Fibroblast of skin of scalp (primary cell): ENCODE measurements around the gene FOXM1.
A peak's percentile ranks its signal among the peaks of the same experiment; 100 is the strongest.

ENCODE experiments used
- DNase-seq: peaks from one replicate; pipeline ENCODE4 v3.0.0-alpha.2; 2013

Gene FOXM1

GRCh38 chr12:2834581-2835491 lies 42.1 kb downstream of the FOXM1 start, which contains the start of gene NRIP2:
Gene NRIP2 (minus strand): TSS chr12:2835035. CDS start chr12:2834983, 52 bp downstream.
- DNase-seq: peak; percentile 58

- no peak for DNase-seq
Measured at GRCh38 chr12:2833810-2834209, 43.2 kb downstream of the FOXM1 start.

- DNase-seq: no peak
Measured at GRCh38 chr12:2833327-2833726, 43.6 kb downstream of the FOXM1 start.

- DNase-seq: no peak
Measured at GRCh38 chr12:2832550-2833127, 44.3 kb downstream of the FOXM1 start.

GRCh38 chr12:2829275-2829674 lies 47.7 kb downstream of the FOXM1 start:
- DNase-seq: no peak

DNA sequence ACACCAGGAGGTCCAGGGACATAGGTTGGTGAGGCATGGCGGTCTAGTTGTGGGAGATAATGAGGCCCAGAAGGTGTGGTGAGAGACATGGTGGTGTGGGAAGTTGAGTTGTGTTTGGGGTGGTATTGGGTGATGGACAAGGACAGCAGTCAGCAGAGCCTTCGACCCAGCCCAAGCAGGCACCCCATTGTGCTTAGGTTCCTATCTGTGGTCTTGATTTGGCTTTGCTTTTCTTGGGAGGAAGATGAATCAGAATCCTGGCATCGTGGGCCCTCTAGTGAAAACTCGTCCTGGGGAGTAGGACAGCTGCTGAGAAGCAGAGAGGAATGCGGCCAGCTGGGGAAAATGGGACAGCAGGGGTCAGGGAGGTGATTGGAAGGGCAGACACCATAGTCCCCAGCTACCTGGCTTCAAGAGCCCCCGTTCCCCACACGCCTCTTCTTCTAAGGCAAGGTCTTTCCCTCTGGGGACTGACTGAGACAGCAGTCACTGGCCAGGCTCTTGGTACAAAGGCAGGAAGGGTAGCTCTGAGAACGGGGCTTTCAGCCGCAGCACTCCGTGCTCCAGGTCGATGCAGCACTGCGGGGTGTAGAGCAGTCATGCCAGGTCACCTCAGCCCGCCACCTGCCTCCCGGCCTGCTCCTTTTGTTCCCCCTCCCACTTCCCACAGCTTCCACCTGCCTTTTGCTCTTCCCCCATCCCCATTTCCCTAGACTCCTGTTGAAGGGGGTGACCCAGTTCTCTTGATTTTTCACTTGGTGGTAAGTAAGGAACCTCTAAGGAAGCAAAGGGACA lies 50.1 kb downstream of the FOXM1 start:
- DNase-seq: no peak

DNA sequence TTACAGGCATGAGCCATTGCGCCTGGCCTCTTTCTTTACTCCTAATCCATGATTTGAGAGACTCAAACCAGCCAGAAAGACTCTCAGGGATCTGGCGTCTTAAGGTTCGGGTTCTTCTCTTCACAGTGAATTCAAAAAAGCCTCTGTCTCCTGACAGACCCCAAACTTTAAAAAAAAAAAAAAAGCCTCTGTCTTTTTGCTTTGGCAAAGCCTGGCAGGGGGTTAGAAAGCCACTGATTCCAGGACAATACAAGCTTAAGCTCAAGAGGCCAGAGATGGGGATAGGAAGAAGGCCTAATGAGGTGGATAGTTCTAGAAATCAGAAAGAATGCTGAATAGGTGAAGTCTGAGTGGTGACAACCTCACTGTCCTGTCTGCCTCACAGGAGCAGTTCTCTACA lies 50.9 kb downstream of the FOXM1 start:
- DNase-seq: no peak

DNA sequence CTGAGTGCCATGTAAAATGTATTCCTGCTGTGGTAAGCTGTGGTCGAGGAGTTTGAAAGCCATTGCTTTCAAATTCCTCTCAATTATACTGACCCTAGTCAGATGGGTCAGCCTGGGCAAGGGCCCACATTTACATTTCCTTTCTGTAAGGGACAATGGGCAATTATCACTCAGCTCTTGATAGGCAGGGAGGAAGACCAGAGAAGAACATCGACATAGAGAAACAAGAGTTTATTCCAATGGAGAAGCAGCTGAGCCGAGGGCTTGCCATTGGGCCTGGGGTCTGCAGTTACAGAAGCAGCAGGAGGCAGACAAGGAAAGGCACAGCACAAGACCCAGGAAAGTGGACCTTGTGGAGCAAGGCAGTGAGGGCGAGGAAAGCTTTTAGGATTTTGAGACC lies 51.8 kb downstream of the FOXM1 start:
- no peak for DNase-seq

GRCh38 chr12:2824541-2824940 lies 52.4 kb downstream of the FOXM1 start:
- no peak for DNase-seq

GRCh38 chr12:2823483-2823882 lies 53.5 kb downstream of the FOXM1 start:
- DNase-seq: no peak

- no peak for DNase-seq
Measured at GRCh38 chr12:2820432-2820831, 56.5 kb downstream of the FOXM1 start.

- no peak for DNase-seq
Measured at GRCh38 chr12:2819810-2820209, 57.2 kb downstream of the FOXM1 start.

GRCh38 chr12:2813214-2814185 lies 63.5 kb downstream of the FOXM1 start:
- DNase-seq: peak; percentile 78

DNA sequence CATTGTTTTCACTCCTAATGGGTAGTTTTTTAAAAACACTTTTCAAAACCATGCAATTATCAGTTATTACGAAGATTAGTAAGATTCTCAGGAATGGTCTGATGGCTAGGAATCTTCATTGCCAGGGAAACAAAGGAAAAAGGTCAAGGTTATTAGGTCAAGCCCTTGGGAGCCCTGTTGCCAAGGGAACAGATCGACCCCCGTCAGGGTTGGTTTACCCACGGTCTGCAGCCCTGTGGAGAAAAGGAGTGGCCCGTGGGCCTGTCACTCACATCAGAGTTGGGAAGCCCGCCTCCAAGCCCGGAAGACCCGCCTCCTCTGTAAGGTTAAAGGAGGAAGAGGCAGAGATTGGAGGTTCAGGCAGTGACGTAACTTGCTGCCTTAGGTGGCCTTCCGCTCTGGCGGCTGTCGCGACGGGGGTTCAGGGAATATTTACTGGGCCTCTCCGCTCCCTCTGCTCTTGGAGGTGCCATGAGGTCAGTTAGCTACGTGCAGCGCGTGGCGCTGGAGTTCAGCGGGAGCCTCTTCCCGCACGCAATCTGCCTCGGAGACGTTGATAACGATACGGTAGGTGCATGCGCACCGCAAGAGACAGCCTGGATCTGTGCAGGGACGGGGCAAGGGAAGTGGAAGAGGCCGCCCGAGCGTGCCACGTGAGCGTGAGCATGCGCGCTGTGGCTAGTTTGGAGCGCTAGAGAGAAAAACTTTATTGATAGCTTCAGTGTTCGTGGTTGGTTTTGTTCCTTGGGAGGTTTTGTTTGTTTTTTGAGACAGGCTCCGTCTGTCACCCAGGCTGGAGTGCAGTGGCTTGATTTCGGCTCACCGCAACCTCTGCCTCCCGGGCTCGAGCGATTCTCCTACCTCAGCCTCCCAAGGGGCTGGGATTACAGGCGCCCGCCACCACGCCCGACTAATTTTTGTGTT lies 64.4 kb downstream of the FOXM1 start, which contains the start of gene ITFG2:
Gene ITFG2 (plus strand): TSS at position 379 of the 924 bp plus-strand sequence. CDS start 93 bp downstream, at position 472.
- peak; percentile 99 for DNase-seq

DNA sequence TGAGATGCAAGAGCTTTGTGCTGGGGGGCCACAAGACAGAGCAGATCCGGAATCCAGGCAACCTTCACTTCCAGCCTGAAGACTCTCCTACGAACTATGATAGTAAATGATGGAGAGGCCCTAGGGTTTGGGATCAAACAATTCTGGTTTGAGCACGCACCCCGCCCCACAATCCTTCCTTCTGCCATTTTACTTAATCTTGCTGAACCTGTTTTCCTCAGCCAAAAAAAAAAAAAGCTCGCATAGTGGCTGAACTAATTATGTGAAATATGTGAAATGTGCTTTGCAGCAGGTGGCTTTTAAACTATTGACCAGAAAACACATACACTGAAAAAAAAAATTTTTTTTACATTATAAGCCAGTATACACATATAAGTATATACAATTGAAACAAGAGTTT lies 65.2 kb downstream of the FOXM1 start:
- no peak for DNase-seq
